Measurements from ENCODE around the gene KLHL36.

Gene KLHL36

DNA sequence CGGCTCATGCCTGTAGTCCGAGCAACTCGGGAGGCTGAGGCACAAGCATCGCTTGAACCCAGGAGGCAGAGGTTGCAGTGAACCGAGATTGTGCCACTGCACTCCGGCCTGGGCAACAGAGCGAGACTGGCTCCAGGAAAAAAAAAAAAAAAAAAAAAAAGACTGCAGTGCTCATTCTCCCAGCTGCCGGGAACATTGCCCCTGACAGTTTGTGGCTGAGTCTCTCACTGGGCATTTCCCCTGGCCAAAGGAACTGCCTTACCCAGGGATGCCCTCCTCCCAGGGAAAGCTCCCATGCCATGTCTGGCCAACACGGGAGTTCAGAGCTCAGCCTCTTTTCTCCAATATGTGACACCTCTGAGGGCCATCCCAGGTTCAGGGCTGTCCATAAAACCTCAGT is 30.2 kb downstream of the KLHL36 start:
- Histone ChIP-seq H3K36me3 (ENCODE audit: insufficient read depth) (no peaks in the 10 kb centered on the region), H3K4me1 (ENCODE audit: low read depth, poor library complexity, severe bottlenecking) (no peaks in the 10 kb centered on the region), H3K79me2 (ENCODE audit: insufficient read depth, low read depth) (no peaks in the 10 kb centered on the region), H3K4me2 (no peak overlapping the region), H3K27me3 (ENCODE audit: insufficient read depth, low read depth) (no peaks in the 10 kb centered on the region), H4K20me1 (ENCODE audit: insufficient read depth) (no peaks in the 10 kb centered on the region), H3K27ac (no peak overlapping the region), H3K9ac (no peak overlapping the region), H3K4me3 (IDR thresholded peaks at IDR 0.05; ENCODE audit: insufficient read depth, low read depth, low read length) (no peak overlapping the region), H2AFZ (ENCODE audit: low read depth) (no peak overlapping the region)
- TF ChIP-seq, protein P1, sequence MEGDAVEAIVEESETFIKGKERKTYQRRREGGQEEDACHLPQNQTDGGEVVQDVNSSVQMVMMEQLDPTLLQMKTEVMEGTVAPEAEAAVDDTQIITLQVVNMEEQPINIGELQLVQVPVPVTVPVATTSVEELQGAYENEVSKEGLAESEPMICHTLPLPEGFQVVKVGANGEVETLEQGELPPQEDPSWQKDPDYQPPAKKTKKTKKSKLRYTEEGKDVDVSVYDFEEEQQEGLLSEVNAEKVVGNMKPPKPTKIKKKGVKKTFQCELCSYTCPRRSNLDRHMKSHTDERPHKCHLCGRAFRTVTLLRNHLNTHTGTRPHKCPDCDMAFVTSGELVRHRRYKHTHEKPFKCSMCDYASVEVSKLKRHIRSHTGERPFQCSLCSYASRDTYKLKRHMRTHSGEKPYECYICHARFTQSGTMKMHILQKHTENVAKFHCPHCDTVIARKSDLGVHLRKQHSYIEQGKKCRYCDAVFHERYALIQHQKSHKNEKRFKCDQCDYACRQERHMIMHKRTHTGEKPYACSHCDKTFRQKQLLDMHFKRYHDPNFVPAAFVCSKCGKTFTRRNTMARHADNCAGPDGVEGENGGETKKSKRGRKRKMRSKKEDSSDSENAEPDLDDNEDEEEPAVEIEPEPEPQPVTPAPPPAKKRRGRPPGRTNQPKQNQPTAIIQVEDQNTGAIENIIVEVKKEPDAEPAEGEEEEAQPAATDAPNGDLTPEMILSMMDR (conservative IDR thresholded peaks at IDR 0.05; ENCODE audit: low read depth, low read length): no peak

DNA sequence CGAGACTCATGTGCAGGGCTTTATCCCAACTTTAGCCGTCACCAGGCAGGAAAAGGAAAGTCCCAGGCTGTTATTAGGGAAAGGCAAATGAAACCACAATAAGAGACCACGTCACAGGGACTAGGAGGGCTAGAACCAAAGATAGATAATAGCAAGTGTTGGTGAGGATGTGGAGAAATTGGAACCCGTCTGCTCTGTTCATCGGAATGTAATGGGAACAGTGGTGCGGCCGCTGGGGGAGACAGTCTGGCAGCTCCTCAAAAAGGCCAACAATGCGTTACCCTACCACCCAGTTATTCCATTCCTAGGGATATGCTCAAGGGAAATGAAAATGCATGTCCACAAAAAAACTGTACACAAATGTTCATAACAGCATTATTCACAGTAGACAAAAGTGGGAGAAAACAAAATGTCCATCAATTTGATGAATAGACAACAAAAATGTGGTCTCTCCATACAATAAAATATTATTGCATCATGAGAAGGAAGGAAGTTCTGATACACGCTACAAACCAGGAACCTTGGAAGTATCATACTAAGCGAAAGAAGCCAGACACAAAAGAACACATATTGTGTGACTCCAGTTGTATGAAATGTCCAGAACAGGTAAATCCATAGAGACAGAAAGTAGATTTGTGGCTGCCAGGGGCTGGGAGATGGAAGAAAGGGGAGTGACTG is 32.0 kb downstream of the KLHL36 start:
- Histone ChIP-seq H3K9ac (no peak overlapping the region), H3K27me3 (ENCODE audit: insufficient read depth, low read depth) (no peaks in the 10 kb centered on the region), H3K4me1 (ENCODE audit: low read depth, poor library complexity, severe bottlenecking) (no peaks in the 10 kb centered on the region), H3K79me2 (ENCODE audit: insufficient read depth, low read depth) (no peaks in the 10 kb centered on the region), H3K36me3 (ENCODE audit: insufficient read depth) (no peaks in the 10 kb centered on the region), H3K4me2 (no peak overlapping the region), H3K4me3 (IDR thresholded peaks at IDR 0.05; ENCODE audit: insufficient read depth, low read depth, low read length) (no peak overlapping the region), H4K20me1 (ENCODE audit: insufficient read depth) (no peaks in the 10 kb centered on the region), H2AFZ (ENCODE audit: low read depth) (no peak overlapping the region), H3K27ac (no peak overlapping the region)
- TF ChIP-seq, protein P1 (conservative IDR thresholded peaks at IDR 0.05; ENCODE audit: low read depth, low read length): no peak

DNA sequence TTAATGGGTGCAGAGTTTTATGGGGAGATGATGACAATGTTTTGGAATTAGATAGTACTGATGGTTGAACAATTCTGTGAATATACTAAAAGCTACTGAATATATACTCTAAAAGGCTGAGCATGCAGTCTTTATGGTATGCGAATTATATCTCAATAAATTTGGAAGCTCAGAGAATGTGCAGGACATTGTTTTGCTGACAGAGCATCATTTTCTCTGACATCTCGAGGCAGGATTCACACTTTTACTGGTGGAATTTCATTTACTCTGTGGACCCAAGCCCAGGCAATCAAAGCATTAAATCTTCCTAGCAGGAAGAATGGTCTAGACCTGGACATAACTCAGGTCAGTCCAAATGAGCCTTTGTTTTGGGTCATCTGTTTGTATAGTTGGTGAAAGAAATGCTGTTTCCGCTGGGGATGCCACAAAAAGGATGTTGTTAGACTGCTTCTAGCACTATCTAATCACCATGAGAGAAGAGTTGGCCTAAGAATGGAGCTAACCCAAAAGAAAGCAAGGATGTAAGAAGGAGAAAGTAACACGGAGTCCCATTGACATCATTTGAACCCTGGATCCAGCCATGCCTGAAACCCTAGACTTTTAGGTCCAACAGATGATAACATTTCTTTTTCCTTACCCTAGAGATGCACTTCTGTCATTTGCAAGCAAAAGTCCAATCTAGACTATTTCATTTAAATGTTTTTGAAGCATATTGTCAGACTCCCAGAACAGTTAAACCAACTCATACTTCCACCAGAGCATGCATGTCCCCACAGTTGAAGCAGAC is 32.7 kb downstream of the KLHL36 start:
- Histone ChIP-seq H3K36me3 (ENCODE audit: insufficient read depth) (no peaks in the 10 kb centered on the region), H3K79me2 (ENCODE audit: insufficient read depth, low read depth) (no peaks in the 10 kb centered on the region), H4K20me1 (ENCODE audit: insufficient read depth) (no peaks in the 10 kb centered on the region), H3K4me3 (IDR thresholded peaks at IDR 0.05; ENCODE audit: insufficient read depth, low read depth, low read length) (no peak overlapping the region), H3K27me3 (ENCODE audit: insufficient read depth, low read depth) (no peaks in the 10 kb centered on the region), H3K9ac (no peak overlapping the region), H3K27ac (no peak overlapping the region), H3K4me2 (no peak overlapping the region), H2AFZ (ENCODE audit: low read depth) (no peak overlapping the region), H3K4me1 (ENCODE audit: low read depth, poor library complexity, severe bottlenecking) (no peaks in the 10 kb centered on the region)
- TF ChIP-seq, protein P1 (conservative IDR thresholded peaks at IDR 0.05; ENCODE audit: low read depth, low read length): no peak

DNA sequence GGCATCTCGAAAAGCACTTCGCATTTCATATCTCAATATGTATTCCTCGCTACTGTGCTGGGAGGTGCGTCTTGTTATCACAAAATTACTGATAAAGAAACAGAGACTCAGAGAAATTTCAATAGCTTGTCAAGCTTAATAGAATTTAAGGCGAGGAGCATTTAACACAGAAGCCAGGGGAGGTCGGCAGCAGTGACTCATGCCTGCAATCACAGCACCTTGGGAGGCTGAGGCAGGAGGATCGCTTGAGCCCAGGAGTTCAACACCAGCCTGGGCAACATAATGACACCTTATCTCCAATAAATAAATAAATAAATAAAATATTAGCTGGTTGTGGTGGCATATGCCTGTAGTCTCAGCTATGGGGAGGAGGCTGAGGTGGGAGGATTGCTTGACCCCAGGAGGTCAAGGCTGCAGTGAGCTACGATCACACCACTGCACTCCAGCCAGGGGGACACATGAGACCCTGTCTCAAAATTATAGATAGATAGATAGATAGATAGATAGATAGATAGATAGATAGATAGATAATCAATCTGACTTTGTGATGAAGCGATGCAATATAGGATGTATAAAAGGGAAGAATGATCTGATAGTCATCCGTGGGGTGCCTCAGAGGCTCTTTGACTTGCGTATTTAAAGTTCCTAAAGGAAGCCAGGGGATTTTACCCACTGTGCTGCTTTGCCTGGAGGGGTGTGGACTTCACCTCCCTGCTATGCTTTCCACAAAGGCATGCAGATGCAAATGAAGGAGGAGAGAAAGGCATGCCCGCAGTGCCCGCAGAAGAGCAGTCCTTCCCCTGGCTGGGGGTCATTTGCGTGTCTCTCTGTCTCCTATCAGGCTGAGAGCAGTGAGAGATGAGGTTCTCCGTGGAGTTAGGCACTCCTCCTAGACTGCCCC is 35.6 kb downstream of the KLHL36 start:
- H3K9ac ChIP-seq: no peak overlapping the region

More for the DNA sequence above, 35.6 kb downstream of the KLHL36 start:
- no peaks in the 10 kb centered on the region for H3K4me1 ChIP-seq (ENCODE audit: low read depth, poor library complexity, severe bottlenecking)
- TF ChIP-seq, protein P1 (conservative IDR thresholded peaks at IDR 0.05; ENCODE audit: low read depth, low read length): no peak
- H3K4me2 ChIP-seq: no peak overlapping the region
- H2AFZ ChIP-seq (ENCODE audit: low read depth): no peak overlapping the region
- H3K27ac ChIP-seq: no peak overlapping the region
- no peaks in the 10 kb centered on the region for H3K79me2 ChIP-seq (ENCODE audit: insufficient read depth, low read depth)
- H3K36me3 ChIP-seq (ENCODE audit: insufficient read depth): no peaks in the 10 kb centered on the region
- H3K27me3 ChIP-seq (ENCODE audit: insufficient read depth, low read depth): no peaks in the 10 kb centered on the region
- no peaks in the 10 kb centered on the region for H4K20me1 ChIP-seq (ENCODE audit: insufficient read depth)
- H3K4me3 ChIP-seq (IDR thresholded peaks at IDR 0.05; ENCODE audit: insufficient read depth, low read depth, low read length): no peak overlapping the region
